A549 (cell line): ENCODE measurements around the gene ESRP2. TPM values are rescaled to one million over a fixed set of nuclear protein-coding genes. Genes with fewer than 3 reads are reported as not detected.

Experiments used
- ATAC-seq, 2 experiments: fragments of 200-7000 bp in 1 of 2; fragments of >200 bp in 1 of 2; cut with Nextera tagmentation in 1 of 2; cut with Tn5 transposase in 1 of 2; 3 replicates each; pipeline versions ENCODE4 v1.8.0 to v1.9.1; 2018 to 2020; ENCODE audit warnings: mild to moderate bottlenecking in 1 of 2, moderate library complexity in 1 of 2
- CTCF ChIA-PET: fragments of 300-600 bp; sonication (Branson Sonifier 250); formaldehyde crosslinking; extraction: SDS; loops from one replicate; lab custom pipeline; 2021; ENCODE audit warnings: antibody characterized with exemption, inconsistent platforms; lab: Yijun Ruan, JAX
- POLR2A ChIA-PET: fragments of 350-600 bp; formaldehyde crosslinking; extraction: SDS; loops from one replicate; lab custom pipeline; 2021; ENCODE audit warnings: antibody characterized with exemption, inconsistent platforms; lab: Yijun Ruan, JAX
- DNase-seq, 2 experiments: peaks; one replicate each; pipeline versions ENCODE4 v3.0.0 to v3.0.0-alpha.2; 2011 to 2016; ENCODE audit warnings: low read depth in 1 of 2, low spot score in 1 of 2
- FAIRE-seq: peaks from 2 replicates; lab custom pipeline; 2011; peaks lifted over from hg19 to GRCh38; lab: Jason Lieb, UNC
- H3K27ac ChIP-seq, 2 experiments: fragments of >200 bp; sonication (Bioruptor Twin); formaldehyde crosslinking; 3 replicates each; pipeline ENCODE4 v1.5.1; 2016 to 2017
- H3K4me1 ChIP-seq: fragments of >200 bp; sonication (Bioruptor Twin); formaldehyde crosslinking; 3 replicates; pipeline ENCODE4 v1.6.1; 2016
- H3K4me2 ChIP-seq: fragments of >200 bp; sonication (Bioruptor Twin); formaldehyde crosslinking; 3 replicates; pipeline ENCODE4 v1.6.1; 2016
- H3K4me3 ChIP-seq: fragments of >200 bp; sonication (Bioruptor Twin); formaldehyde crosslinking; 3 replicates; pipeline ENCODE4 v1.5.1; 2016
- H3K9me3 ChIP-seq: fragments of >200 bp; sonication (Bioruptor Twin); formaldehyde crosslinking; 3 replicates; pipeline ENCODE4 v1.6.1; 2016
- CBX8 ChIP-seq: fragments of 200-600 bp; sonication (generic); IDR thresholded peaks from 2 replicates; pipeline ENCODE4 v1.6.1; 2016
- CEBPB ChIP-seq, 2 experiments: fragments of >200 bp in 1 of 2; sonication (Bioruptor Twin) in 1 of 2; formaldehyde crosslinking in 1 of 2; IDR thresholded peaks; 2 replicates each; pipeline ENCODE4 v1.6.1; 2012 to 2016
- CHD4 ChIP-seq: fragments of 200-600 bp; sonication (generic); IDR thresholded peaks from 2 replicates; pipeline ENCODE4 v1.6.1; 2016; ENCODE audit warnings: antibody characterized with exemption, mild to moderate bottlenecking, borderline replicate concordance
- ESRRA ChIP-seq: fragments of 150-350 bp; IDR thresholded peaks from 2 replicates; pipeline ENCODE4 v1.6.1; 2014; ENCODE audit warnings: mild to moderate bottlenecking, low read length, borderline replicate concordance
- HOXB13 ChIP-seq: fragments of 250-450 bp; sonication (Bioruptor Pico); IDR thresholded peaks from 2 replicates; pipeline ENCODE4 v1.5.0; 2020; ENCODE audit warnings: low read depth, mild to moderate bottlenecking, moderate library complexity
- JUNB ChIP-seq: fragments of >200 bp; sonication (Bioruptor Twin); formaldehyde crosslinking; IDR thresholded peaks from 2 replicates; pipeline ENCODE4 v1.6.1; 2016
- KDM1A ChIP-seq: fragments of 200-600 bp; sonication (generic); IDR thresholded peaks from 2 replicates; pipeline ENCODE4 v1.6.1; 2016; ENCODE audit warnings: low read depth, mild to moderate bottlenecking
- MYC ChIP-seq: IDR thresholded peaks from 2 replicates; pipeline ENCODE4 v1.6.1; 2012; ENCODE audit warnings: mild to moderate bottlenecking, inconsistent platforms, low read length, improper control_type of control experiment, borderline replicate concordance
- NPAS2 ChIP-seq: fragments of 250-450 bp; sonication (Bioruptor Pico); IDR thresholded peaks from 2 replicates; pipeline ENCODE4 v1.8.0; 2022; ENCODE audit warnings: mild to moderate bottlenecking, moderate library complexity, borderline replicate concordance
- POLR2A ChIP-seq: IDR thresholded peaks from 2 replicates; pipeline ENCODE4 v1.6.1; 2012; ENCODE audit warnings: mild to moderate bottlenecking, low read length
- RCOR1 ChIP-seq: fragments of 150-350 bp; IDR thresholded peaks from 2 replicates; pipeline ENCODE4 v1.6.1; 2014; ENCODE audit warnings: antibody characterized with exemption, low read length, low read depth
- RFX5 ChIP-seq: fragments of 450-650 bp; IDR thresholded peaks from 2 replicates; pipeline ENCODE4 v1.7.1; 2014; ENCODE audit warnings: antibody characterized with exemption, mild to moderate bottlenecking, moderate library complexity
- RNF2 ChIP-seq: fragments of 200-600 bp; sonication (generic); IDR thresholded peaks from 2 replicates; pipeline ENCODE4 v1.6.1; 2016; ENCODE audit warnings: low read depth, mild to moderate bottlenecking, antibody characterized with exemption, moderate library complexity, borderline replicate concordance
- SMC3 ChIP-seq: fragments of >200 bp; sonication (Bioruptor Twin); formaldehyde crosslinking; IDR thresholded peaks from 3 replicates; pipeline ENCODE4 v1.6.1; 2018; ENCODE audit warnings: inconsistent platforms
- TP53 ChIP-seq: fragments of 250-450 bp; sonication (Bioruptor Pico); IDR thresholded peaks from 2 replicates; pipeline ENCODE4 v1.5.0; 2021; ENCODE audit warnings: mild to moderate bottlenecking, moderate library complexity
- ZNF302 ChIP-seq: fragments of 250-450 bp; sonication (Bioruptor Pico); IDR thresholded peaks from 2 replicates; pipeline ENCODE4 v1.9.0; 2021; ENCODE audit warnings: inconsistent platforms, mild to moderate bottlenecking, moderate library complexity
- WGBS: methylation state at CpG from one replicate; pipeline ENCODE4 v1.1.6; 2017; ENCODE audit errors: missing lambda C conversion rate; 5-methylcytosine and 5-hydroxymethylcytosine counted together
- polyA plus RNA-seq, 4 experiments: library from polyadenylated mRNA; depleted of rRNA in 3 of 4; stranded (reverse); fragments of >200 nt; fragmentation: RNase III in 1 of 4; extraction: RNeasy Plus Mini Kit Qiagen cat#74134 plus additional on column Dnase treatment in 1 of 4; gene quantifications; 2 replicates in 3 of 4; 3 replicates in 1 of 4; pipeline ENCODE4 v1.2.3, GENCODE V29; 2011 to 2017
- TF ChIP-seq, protein P1 (sequence below): fragments of >200 bp; sonication (Bioruptor Twin); formaldehyde crosslinking; IDR thresholded peaks from 2 replicates; pipeline ENCODE4 v1.6.1; 2016
- TF ChIP-seq, protein P2 (sequence below): IDR thresholded peaks from 2 replicates; pipeline ENCODE4 v1.6.1; 2012
- TF ChIP-seq, protein P3 (sequence below): IDR thresholded peaks from 2 replicates; pipeline ENCODE4 v1.6.1; 2012; ENCODE audit warnings: low read depth, borderline replicate concordance
- TF ChIP-seq, protein P4 (sequence below): fragments of 250-450 bp; sonication (Bioruptor Pico); IDR thresholded peaks from 2 replicates; pipeline ENCODE4 v1.5.0; 2021; ENCODE audit warnings: mild to moderate bottlenecking, moderate library complexity, borderline replicate concordance

The ESRP2 gene
- polyA plus RNA-seq, 2 of the 4 experiments (the other 2 are of a cell fraction): 0.08 to 0.09 TPM

DNA sequence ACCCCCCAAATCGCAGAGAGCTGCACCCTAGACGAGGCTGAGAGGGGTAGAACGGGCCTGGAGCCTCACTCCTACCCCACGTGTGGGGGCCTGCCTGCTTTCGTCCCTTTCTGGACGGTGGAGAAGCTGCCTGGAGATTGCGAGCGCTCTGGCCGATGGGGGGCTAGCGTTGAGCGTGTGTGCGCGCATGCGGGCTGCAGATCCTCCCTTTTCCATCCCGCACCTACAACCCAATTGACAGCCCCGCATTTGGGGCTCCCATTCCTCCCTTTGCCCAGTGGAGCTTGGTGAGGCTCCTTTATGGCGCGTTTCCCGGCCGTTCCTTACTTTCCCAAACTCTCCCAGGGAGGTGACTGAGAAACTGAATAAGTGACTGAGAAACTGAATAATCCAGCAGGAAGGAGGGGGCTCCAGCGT, 907 bp upstream of the ESRP2 start:
- H3K27ac ChIP-seq: peak overlapping the region; percentile 82 to 92
- ChIA-PET POLR2A (interaction anchor here (0.5 to 1.8 kb wide), 11 partner anchors 9 to 284 kb away, joined by 3 to 29 read pairs (median 4); partner anchors contain the start of genes NFATC3, PLA2G15, PRMT7 and SLC7A6), CTCF (interaction anchor here (0.8 to 2.9 kb wide), 3 partner anchors 9 to 146 kb away, joined by 4 to 11 read pairs (median 5); no protein-coding TSS in a partner anchor)
- DNase-seq (no peak), FAIRE-seq (no peak), ATAC-seq (no peak; a peak in 1 of 6 replicates)
- H3K4me1 ChIP-seq: peaks cover 15% of the 10 kb centered on the region
- WGBS: 87% methylated on average over 21 of the region's 21 CpGs
- H3K4me2 ChIP-seq: peak overlapping the region; percentile 79
- peak overlapping the region; percentile 45 for H3K4me3 ChIP-seq
- TF ChIP-seq KDM1A: no peak
- no peak for TF ChIP-seq CHD4
- TF ChIP-seq HOXB13: no peak
- no peak for TF ChIP-seq RFX5
- TF ChIP-seq, protein P1, sequence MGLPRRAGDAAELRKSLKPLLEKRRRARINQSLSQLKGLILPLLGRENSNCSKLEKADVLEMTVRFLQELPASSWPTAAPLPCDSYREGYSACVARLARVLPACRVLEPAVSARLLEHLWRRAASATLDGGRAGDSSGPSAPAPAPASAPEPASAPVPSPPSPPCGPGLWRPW: no peak
- no peak for TF ChIP-seq JUNB
- H3K9me3 ChIP-seq: no peaks in the 10 kb centered on the region

DNA sequence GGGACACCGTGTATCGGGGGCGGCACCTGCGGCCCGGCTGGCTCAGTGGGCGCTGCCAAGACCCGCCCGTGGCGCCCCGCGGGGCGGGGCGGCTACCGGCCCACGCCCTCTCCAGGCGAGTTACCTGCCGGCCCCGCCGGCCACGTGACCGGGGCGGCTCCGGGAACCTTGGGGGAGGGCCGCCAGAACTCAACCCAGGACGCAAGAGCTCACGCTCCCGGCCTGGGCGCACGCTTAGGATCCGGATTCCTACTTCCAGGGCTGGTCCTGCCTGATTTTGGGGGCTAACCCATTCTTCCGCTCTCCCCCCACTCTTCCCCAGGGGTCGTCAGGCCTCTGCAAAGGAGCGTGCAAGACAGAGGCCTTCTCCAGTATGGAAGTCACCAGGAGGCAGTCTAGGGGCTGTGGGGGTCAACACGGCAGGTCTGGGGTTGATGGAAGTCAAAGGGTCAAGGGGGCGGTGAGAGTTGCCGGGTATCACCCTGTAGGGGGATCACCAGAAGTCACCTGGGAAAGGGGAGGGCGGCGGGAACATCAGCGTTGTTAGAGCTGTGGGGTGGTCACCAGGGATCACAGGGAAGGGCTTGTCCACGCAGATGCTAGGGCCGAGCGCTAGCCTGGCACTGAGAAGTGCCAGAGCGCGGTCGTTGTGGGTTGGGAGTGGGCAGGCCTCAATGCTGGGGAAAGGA, 354 bp upstream of the ESRP2 start:
- Histone ChIP-seq H3K9me3 (no peaks in the 10 kb centered on the region), H3K4me2 (peak overlapping the region; percentile 79; the same call in 2 of the 3 replicates), H3K4me1 (peaks cover 15% of the 10 kb centered on the region), H3K4me3 (no peak overlapping the region), H3K27ac (peak overlapping the region; percentile 82 to 92; a peak in 5 of 6 replicates)
- ChIA-PET POLR2A (interaction anchor here (0.5 to 1.8 kb wide), 3 partner anchors 10 to 37 kb away, joined by 4 to 29 read pairs (median 5); partner anchors contain the start of genes PLA2G15 and SLC7A6), CTCF (interaction anchor here (2.9 kb wide), 1 partner anchor 93 kb away, joined by 11 read pairs; no protein-coding TSS in a partner anchor)
- TF ChIP-seq NPAS2 (CRISPR knock-in tag): no peak
- no peak for TF ChIP-seq ZNF302 (CRISPR knock-in tag)
- TF ChIP-seq ESRRA: no peak
- TF ChIP-seq, protein P2, sequence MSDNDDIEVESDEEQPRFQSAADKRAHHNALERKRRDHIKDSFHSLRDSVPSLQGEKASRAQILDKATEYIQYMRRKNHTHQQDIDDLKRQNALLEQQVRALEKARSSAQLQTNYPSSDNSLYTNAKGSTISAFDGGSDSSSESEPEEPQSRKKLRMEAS: no peak
- TF ChIP-seq, protein P3, sequence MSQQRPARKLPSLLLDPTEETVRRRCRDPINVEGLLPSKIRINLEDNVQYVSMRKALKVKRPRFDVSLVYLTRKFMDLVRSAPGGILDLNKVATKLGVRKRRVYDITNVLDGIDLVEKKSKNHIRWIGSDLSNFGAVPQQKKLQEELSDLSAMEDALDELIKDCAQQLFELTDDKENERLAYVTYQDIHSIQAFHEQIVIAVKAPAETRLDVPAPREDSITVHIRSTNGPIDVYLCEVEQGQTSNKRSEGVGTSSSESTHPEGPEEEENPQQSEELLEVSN: no peak
- no peak for TF ChIP-seq CEBPB (IDR thresholded peaks at IDR 0.05)
- no peak for TF ChIP-seq POLR2A
- no peak for TF ChIP-seq MYC
- TF ChIP-seq, protein P1: no peak
- no peak for TF ChIP-seq RCOR1
- no peak for TF ChIP-seq TP53
- TF ChIP-seq, protein P4, sequence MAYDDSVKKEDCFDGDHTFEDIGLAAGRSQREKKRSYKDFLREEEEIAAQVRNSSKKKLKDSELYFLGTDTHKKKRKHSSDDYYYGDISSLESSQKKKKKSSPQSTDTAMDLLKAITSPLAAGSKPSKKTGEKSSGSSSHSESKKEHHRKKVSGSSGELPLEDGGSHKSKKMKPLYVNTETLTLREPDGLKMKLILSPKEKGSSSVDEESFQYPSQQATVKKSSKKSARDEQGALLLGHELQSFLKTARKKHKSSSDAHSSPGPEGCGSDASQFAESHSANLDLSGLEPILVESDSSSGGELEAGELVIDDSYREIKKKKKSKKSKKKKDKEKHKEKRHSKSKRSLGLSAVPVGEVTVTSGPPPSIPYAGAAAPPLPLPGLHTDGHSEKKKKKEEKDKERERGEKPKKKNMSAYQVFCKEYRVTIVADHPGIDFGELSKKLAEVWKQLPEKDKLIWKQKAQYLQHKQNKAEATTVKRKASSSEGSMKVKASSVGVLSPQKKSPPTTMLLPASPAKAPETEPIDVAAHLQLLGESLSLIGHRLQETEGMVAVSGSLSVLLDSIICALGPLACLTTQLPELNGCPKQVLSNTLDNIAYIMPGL (CRISPR knock-in tag): no peak
- TF ChIP-seq RNF2: no peak
- no peak for TF ChIP-seq CBX8
- no peak for TF ChIP-seq SMC3
- no peak for TF ChIP-seq HOXB13
- WGBS: 96% methylated on average over 30 of the region's 45 CpGs
- ATAC-seq: no peak
- no peak for FAIRE-seq
- no peak for DNase-seq
